ENCODE measurements around the gene LEF1.
A peak's percentile ranks its signal among the peaks of the same experiment; 100 is the strongest.

LEF1 gene

GRCh38 chr4:108172753-108173598, 4.2 kb upstream of the LEF1 start:
- peak; percentile 82 for DNase-seq (ENCODE audit: low spot score)
- in situ Hi-C loops (cut with MboI; ENCODE audit: low sequenced_read_pairs, unreplicated experiment): loop anchor here (10.0 kb wide), 2 partner anchors 148 to 392 kb away; no protein-coding TSS in a partner anchor
- TF ChIP-seq, protein P1, sequence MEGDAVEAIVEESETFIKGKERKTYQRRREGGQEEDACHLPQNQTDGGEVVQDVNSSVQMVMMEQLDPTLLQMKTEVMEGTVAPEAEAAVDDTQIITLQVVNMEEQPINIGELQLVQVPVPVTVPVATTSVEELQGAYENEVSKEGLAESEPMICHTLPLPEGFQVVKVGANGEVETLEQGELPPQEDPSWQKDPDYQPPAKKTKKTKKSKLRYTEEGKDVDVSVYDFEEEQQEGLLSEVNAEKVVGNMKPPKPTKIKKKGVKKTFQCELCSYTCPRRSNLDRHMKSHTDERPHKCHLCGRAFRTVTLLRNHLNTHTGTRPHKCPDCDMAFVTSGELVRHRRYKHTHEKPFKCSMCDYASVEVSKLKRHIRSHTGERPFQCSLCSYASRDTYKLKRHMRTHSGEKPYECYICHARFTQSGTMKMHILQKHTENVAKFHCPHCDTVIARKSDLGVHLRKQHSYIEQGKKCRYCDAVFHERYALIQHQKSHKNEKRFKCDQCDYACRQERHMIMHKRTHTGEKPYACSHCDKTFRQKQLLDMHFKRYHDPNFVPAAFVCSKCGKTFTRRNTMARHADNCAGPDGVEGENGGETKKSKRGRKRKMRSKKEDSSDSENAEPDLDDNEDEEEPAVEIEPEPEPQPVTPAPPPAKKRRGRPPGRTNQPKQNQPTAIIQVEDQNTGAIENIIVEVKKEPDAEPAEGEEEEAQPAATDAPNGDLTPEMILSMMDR (IDR thresholded peaks at IDR 0.05; ENCODE audit: borderline replicate concordance, control extremely low read depth, extremely low read depth, insufficient read depth, missing control alignments): no peak

DNA sequence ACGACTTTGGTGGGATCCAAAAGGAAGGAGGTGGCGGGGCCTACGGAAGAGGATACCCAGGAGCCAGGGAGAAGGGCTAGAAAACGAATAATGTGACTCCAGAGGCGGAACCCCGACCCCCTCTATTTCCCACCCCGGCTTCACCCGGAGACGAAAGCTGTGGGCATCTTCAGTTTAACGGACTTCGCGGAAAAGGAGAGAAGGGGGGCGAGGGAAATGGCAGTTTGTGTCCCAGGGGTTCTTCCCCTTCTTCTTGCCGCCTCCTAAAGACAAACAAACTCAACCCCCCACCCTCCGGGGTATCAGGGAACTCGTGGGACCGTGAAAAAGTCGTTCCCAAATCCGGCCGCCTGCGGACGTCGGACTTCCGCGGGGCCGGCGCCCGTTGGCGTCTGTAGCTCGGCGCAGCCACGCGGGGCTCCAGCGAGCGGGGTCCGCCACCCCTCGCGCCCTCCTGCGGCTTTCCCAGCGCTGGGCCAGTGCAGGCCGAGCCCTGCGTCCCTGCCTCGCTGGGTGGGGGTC, 3.6 kb upstream of the LEF1 start:
- peak; percentile 71 for DNase-seq (ENCODE audit: low spot score)
- in situ Hi-C loops (cut with MboI; ENCODE audit: low sequenced_read_pairs, unreplicated experiment): loop anchor here (10.0 kb wide), 2 partner anchors 147 to 393 kb away; no protein-coding TSS in a partner anchor

DNA sequence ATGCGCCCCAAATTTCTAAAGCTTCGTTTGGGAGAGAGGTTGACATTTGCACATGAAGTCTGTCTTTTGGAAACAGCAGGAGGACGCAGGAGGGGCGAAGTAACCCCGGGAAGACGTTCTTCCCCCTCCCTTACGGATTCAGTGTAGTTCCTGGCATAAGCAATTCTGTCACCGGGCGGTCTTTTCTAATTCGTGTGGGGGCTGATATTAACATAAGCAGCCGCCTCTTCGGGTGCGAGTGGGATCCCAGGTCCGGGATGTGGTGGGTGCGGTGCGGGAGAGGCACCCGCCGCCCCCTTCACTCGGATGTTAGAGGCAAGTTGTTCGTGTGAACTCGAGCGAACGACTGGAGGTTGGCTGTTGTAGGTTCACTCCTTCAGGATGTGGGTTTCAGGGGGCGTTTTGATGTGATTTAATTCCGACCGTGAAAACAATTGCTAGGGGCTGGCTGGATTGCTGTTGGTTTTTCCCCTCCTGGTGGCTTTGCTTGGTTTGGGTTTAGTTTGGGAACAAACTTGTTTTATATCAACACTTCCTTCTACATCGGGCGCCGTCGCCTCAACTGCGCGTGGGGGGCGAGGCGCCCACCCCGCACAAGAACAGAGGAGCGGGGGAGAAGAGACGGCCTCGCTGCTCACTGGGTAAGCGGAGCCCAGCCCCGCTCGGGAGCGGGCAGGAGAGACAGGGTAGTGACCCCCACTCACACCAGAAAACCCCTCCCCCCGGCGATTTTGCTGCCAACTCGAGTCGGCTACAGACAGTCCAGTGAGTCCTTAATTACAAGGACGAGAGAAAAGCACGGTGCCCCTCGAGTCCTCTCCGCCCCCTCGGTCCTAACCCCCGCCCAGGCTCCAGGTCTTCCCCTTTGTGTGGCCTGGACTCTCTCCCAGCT, 2.9 kb upstream of the LEF1 start:
- in situ Hi-C loops (cut with MboI; ENCODE audit: low sequenced_read_pairs, unreplicated experiment): loop anchor here (10.0 kb wide), 2 partner anchors 147 to 393 kb away; no protein-coding TSS in a partner anchor
- DNase-seq (ENCODE audit: low spot score): peak; percentile 38
- TF ChIP-seq, protein P1 (IDR thresholded peaks at IDR 0.05; ENCODE audit: borderline replicate concordance, control extremely low read depth, extremely low read depth, insufficient read depth, missing control alignments): no peak

More for the DNA sequence above, 3.6 kb upstream of the LEF1 start:
- TF ChIP-seq, protein P1 (IDR thresholded peaks at IDR 0.05; ENCODE audit: borderline replicate concordance, control extremely low read depth, extremely low read depth, insufficient read depth, missing control alignments): peak; percentile 40

DNA sequence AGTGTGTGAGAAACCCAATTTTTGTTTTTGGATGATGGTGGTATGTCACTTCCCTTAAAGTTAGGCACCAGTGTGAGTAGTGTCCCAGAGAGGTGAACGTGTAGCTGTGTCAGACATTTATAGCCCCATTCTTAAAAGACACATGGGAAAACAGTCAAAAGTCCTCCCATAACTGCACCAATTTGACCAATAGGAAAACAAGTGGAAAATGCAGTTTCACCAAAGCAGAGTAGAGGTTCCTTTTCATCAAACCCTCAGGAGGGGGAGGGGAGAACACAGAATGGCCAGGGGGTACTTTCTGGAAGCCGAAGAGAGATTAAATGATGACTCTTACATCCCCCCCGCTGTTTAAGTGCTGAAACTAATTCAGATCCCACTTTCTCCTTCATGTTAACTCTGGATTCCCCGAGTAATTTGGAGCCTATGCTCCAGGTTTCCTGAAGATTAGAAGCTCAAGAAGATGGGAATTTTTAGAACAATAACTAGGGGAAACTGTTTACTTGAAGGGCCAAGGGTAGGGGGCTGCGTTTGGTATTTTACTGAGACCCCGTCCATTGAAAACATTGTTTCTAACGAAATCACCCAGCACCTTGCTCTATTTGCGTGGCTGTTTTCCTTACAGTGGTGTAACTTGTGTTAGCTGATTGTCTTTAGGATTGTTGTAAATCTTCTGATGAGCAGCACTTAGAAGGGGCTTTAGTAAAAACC, 2.1 kb upstream of the LEF1 start:
- in situ Hi-C loops (cut with MboI; ENCODE audit: low sequenced_read_pairs, unreplicated experiment): loop anchor here (10.0 kb wide), 2 partner anchors 146 to 394 kb away; no protein-coding TSS in a partner anchor
- TF ChIP-seq, protein P1 (IDR thresholded peaks at IDR 0.05; ENCODE audit: borderline replicate concordance, control extremely low read depth, extremely low read depth, insufficient read depth, missing control alignments): no peak
- DNase-seq (ENCODE audit: low spot score): no peak

- DNase-seq (ENCODE audit: low spot score): no peak
- in situ Hi-C loops (cut with MboI; ENCODE audit: low sequenced_read_pairs, unreplicated experiment): loop anchor here (10.0 kb wide), 2 partner anchors 145 to 395 kb away; no protein-coding TSS in a partner anchor
- TF ChIP-seq, protein P1 (IDR thresholded peaks at IDR 0.05; ENCODE audit: borderline replicate concordance, control extremely low read depth, extremely low read depth, insufficient read depth, missing control alignments): no peak
Measured at GRCh38 chr4:108169664-108170063, 932 bp upstream of the LEF1 start.
